Tibial nerve (tissue), 3 donors: Measurements from ENCODE around the gene GOLGA6L9.
"Not testable (repeated sequence)": the region's sequence is repeated elsewhere in the genome, so short reads cannot be mapped to it uniquely, and the experiment has no call there.

Experiments
- POLR2A ChIP-seq, 2 donors: fragments of 450-650 bp; IDR thresholded peaks; one replicate each; pipeline ENCODE4 v1.6.1; 2017; ENCODE audit warnings: antibody characterized with exemption in 2 of 2, mild to moderate bottlenecking in 2 of 2, moderate library complexity in 2 of 2
- TF ChIP-seq, protein P1 (sequence below), 5 experiments: fragments of 200-600 bp in 3 of 5; fragments of 450-650 bp in 2 of 5; sonication (generic) in 3 of 5; IDR thresholded peaks; one replicate each; pipeline ENCODE4 v1.5.1; 2016 to 2019; ENCODE audit warnings: antibody characterized with exemption in 5 of 5, mild to moderate bottlenecking in 3 of 5, moderate library complexity in 2 of 5

- TF ChIP-seq, protein P1, sequence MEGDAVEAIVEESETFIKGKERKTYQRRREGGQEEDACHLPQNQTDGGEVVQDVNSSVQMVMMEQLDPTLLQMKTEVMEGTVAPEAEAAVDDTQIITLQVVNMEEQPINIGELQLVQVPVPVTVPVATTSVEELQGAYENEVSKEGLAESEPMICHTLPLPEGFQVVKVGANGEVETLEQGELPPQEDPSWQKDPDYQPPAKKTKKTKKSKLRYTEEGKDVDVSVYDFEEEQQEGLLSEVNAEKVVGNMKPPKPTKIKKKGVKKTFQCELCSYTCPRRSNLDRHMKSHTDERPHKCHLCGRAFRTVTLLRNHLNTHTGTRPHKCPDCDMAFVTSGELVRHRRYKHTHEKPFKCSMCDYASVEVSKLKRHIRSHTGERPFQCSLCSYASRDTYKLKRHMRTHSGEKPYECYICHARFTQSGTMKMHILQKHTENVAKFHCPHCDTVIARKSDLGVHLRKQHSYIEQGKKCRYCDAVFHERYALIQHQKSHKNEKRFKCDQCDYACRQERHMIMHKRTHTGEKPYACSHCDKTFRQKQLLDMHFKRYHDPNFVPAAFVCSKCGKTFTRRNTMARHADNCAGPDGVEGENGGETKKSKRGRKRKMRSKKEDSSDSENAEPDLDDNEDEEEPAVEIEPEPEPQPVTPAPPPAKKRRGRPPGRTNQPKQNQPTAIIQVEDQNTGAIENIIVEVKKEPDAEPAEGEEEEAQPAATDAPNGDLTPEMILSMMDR (IDR thresholded peaks at IDR 0.05), result not testable (repeated sequence)
- TF ChIP-seq POLR2A (IDR thresholded peaks at IDR 0.05), result not testable (repeated sequence)
Measured at GRCh38 chr15:82465629-82466028, 36.0 kb downstream of the GOLGA6L9 start.
